ENCODE data around the gene FAM204A.

The FAM204A gene

DNA sequence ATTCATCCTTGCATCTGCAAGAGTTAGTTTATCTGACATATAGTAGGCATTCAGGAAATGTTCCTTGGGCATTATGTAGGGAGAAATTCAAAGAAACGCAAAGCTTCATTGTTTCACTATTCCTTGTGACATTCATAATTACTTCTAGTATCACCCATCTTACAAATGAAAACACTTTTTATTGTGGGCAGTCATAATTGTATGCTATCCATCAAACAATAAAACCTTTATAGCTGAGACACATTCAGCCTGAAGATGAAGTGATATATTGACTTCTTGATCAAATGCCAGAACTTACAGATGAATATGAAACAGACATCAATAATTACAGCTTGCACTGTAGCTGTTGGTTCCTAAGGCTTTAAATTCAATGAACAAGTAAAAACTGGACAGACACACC lies 36.4 kb downstream of the FAM204A start:
- TF ChIP-seq, protein P1, sequence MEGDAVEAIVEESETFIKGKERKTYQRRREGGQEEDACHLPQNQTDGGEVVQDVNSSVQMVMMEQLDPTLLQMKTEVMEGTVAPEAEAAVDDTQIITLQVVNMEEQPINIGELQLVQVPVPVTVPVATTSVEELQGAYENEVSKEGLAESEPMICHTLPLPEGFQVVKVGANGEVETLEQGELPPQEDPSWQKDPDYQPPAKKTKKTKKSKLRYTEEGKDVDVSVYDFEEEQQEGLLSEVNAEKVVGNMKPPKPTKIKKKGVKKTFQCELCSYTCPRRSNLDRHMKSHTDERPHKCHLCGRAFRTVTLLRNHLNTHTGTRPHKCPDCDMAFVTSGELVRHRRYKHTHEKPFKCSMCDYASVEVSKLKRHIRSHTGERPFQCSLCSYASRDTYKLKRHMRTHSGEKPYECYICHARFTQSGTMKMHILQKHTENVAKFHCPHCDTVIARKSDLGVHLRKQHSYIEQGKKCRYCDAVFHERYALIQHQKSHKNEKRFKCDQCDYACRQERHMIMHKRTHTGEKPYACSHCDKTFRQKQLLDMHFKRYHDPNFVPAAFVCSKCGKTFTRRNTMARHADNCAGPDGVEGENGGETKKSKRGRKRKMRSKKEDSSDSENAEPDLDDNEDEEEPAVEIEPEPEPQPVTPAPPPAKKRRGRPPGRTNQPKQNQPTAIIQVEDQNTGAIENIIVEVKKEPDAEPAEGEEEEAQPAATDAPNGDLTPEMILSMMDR (IDR thresholded peaks at IDR 0.05; ENCODE audit: low read depth, low read length), result no peak
- Histone ChIP-seq H3K36me3 (peaks cover 3% of the 10 kb centered on the region), H3K4me3 (ENCODE audit: low read depth, low read length) (no peak overlapping the region), H3K27me3 (ENCODE audit: insufficient read depth, low read depth, severe bottlenecking) (no peaks in the 10 kb centered on the region), H3K27ac (no peak overlapping the region), H3K9me3 (ENCODE audit: severe bottlenecking) (no peaks in the 10 kb centered on the region)
- no peak for DNase-seq

DNA sequence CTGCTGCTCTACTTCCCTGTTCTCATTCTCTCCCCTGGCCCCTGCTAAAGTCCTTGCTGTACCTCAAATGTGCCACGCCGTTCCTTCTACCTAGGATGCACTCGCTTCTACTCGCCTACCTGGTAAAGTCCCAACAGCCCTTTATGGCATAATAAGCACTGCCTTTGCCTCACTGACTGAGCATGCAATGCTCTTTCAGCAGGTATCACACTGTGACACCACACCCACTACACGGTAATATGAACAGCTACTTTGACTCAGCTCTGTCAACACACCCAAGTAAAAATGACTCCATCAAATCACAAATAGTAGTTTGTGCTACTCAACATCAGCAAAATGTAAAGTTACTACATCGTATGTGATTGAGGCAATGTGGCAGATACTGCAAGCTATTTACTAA lies 37.6 kb downstream of the FAM204A start:
- no peak for DNase-seq
- Histone ChIP-seq H3K36me3 (peaks cover 3% of the 10 kb centered on the region), H3K9me3 (ENCODE audit: severe bottlenecking) (no peaks in the 10 kb centered on the region), H3K27me3 (ENCODE audit: insufficient read depth, low read depth, severe bottlenecking) (no peaks in the 10 kb centered on the region), H3K4me3 (ENCODE audit: low read depth, low read length) (no peak overlapping the region), H3K27ac (no peak overlapping the region)
- TF ChIP-seq, protein P1 (IDR thresholded peaks at IDR 0.05; ENCODE audit: low read depth, low read length), result no peak

DNA sequence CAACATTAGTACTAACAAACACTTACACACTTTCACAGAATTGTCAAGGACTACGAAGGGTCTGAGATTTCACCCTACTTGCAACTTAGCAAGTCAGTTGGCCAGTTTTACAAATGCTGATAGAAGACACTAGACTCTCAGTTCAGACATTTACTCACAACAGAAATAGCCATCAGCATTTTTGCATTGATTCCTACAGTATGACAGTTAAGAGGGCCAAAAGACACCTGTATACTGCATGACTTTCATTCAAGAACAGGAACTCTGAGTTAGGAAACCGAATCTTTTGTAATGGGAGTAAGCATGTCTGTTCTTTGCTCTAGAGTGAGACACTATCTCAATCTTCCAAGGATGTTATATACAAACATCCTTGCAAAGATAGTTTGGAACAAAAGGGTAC lies 40.9 kb downstream of the FAM204A start:
- Histone ChIP-seq H3K9me3 (ENCODE audit: severe bottlenecking) (no peaks in the 10 kb centered on the region), H3K36me3 (no peaks in the 10 kb centered on the region; the same call in 1 of the 2 replicates), H3K4me3 (ENCODE audit: low read depth, low read length) (no peak overlapping the region), H3K27ac (no peak overlapping the region), H3K27me3 (ENCODE audit: insufficient read depth, low read depth, severe bottlenecking) (no peaks in the 10 kb centered on the region)
- TF ChIP-seq, protein P1 (IDR thresholded peaks at IDR 0.05; ENCODE audit: low read depth, low read length), result no peak
- no peak for DNase-seq

DNA sequence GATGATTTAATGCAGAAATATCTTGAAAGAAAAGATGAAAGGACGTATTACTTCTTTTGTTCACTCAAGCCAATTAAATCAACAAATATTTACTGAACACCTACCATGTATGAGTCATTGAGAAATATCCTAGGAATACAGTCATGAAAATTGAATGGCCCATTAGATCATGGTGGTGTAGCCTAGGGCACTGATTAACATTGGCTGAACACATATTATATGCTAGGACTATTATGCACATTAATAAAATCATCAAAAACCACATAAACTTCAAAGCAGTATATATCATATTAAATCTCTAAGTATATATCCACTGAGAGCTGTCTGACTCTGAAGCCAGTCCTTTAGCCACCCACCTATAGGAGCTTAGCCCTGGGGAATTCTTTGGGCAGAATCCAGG lies 41.8 kb downstream of the FAM204A start:
- TF ChIP-seq, protein P1 (IDR thresholded peaks at IDR 0.05; ENCODE audit: low read depth, low read length), result no peak
- Histone ChIP-seq H3K4me3 (ENCODE audit: low read depth, low read length) (no peak overlapping the region), H3K27me3 (ENCODE audit: insufficient read depth, low read depth, severe bottlenecking) (no peaks in the 10 kb centered on the region), H3K27ac (no peak overlapping the region), H3K36me3 (no peaks in the 10 kb centered on the region; the same call in 1 of the 2 replicates), H3K9me3 (ENCODE audit: severe bottlenecking) (no peaks in the 10 kb centered on the region)
- no peak for DNase-seq

DNA sequence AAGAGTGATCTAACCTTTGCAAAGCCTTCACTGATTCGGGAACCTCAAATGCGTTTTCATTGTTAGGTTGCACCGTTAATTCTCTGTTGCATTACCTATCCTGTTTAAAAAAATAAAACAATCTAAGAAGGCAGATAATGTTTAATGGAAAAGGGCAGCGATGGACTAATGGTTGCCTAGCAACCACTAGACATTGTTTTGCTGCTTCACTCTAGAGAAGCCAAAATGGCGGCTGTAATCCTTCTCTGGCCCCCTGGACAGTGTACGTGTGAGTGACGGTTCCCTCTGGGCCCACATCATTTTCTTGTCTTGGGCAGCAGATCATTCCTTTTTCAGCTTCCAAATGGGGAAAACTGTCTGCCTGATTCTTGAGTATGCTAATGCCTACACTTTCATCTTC lies 43.3 kb downstream of the FAM204A start:
- Histone ChIP-seq H3K27me3 (ENCODE audit: insufficient read depth, low read depth, severe bottlenecking) (peaks cover 4% of the 10 kb centered on the region), H3K36me3 (no peaks in the 10 kb centered on the region), H3K4me3 (ENCODE audit: low read depth, low read length) (no peak overlapping the region), H3K9me3 (ENCODE audit: severe bottlenecking) (no peaks in the 10 kb centered on the region), H3K27ac (no peak overlapping the region)
- TF ChIP-seq, protein P1 (IDR thresholded peaks at IDR 0.05; ENCODE audit: low read depth, low read length), result no peak
- DNase-seq, result no peak

DNA sequence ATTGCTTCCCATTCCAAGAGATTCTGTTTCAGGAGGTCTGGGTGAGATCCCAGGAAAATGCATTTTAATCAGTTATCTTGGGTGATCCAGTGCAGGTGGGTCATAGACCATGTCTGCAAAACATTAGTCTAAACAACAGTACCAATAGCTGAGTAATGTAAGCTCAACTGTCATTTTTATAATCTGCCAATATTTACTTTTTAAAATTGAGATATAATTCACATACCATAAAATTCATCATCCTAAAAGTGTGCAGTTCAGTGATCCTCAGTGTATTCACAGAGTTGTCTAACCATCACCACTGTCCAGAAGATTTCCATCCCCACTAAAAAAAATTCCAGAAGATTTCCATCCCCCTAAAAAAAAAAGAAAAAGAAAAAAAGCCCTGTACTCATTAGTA lies 51.0 kb downstream of the FAM204A start:
- H3K9me3 ChIP-seq (ENCODE audit: severe bottlenecking), result no peaks in the 10 kb centered on the region
- no peaks in the 10 kb centered on the region for H3K36me3 ChIP-seq
- no peak for DNase-seq
- TF ChIP-seq, protein P1 (IDR thresholded peaks at IDR 0.05; ENCODE audit: low read depth, low read length), result no peak
- no peak overlapping the region for H3K4me3 ChIP-seq (ENCODE audit: low read depth, low read length)
- H3K27ac ChIP-seq, result no peak overlapping the region
- peaks cover 18% of the 10 kb centered on the region for H3K27me3 ChIP-seq (ENCODE audit: insufficient read depth, low read depth, severe bottlenecking)

All from WERI-Rb-1 (cell line).